22Rv1 (cell line): ENCODE measurements around the gene LONRF2.
"Not testable (repeated sequence)": the region's sequence is repeated elsewhere in the genome, so short reads cannot be mapped to it uniquely, and the experiment has no call there.

ENCODE experiments used
- H3K27ac ChIP-seq: fragments of 450-650 bp; 2 replicates; pipeline ENCODE4 v1.5.1; 2017
- ZFX ChIP-seq: fragments of 450-650 bp; IDR thresholded peaks from 2 replicates; pipeline ENCODE4 v1.6.1; 2017; ENCODE audit warnings: antibody characterized with exemption, borderline replicate concordance
- TF ChIP-seq, protein P1 (sequence below): fragments of 450-650 bp; IDR thresholded peaks from 2 replicates; pipeline ENCODE4 v1.5.1; 2017; ENCODE audit warnings: mild to moderate bottlenecking

LONRF2 gene

DNA sequence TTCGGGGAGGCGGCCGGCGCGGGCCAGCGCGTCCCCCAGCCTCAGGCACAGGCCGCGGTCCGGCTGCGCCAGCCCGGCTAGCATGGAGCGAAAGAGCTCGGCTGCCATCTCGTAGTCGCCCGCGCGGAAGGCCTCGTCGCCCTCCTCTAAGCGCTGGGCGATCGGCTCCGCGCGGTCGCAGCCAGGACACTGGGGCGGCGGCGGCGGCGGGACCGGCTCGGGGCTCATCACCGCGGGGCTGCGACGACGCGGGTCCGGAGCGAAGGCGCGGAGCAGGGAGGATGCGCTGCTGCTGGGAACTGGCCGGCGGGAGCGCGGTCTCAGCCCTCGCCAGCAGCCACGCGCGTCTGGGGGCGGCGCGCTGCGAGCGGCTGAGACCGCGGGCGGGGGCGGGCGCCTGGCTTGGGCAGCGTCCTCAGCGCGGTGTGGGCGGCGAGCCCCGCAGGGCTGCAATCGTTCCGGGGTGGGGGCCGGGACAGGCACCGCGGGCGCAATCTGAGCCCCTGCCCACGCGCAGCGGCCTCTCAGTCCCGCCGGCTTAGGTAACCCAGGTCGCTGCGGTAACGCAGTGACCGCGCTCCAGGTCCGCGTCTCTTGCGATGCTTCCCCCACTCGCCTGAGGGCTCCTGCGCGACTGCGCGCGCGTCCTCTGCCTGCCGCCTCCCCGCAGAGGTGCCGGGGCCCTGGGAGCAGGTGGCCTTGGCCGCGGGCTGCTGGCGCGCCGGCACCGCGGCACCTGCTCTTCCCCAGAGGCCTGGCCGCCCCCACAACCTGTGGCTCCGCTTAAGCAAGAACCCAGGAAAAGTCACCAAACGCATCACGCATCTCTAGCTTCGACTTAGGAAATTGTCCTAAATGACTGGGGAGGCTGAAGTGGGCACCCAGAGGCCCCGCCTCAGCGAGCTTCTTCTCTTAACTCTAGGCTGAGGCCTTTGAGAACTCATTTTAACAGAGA, at the start of gene LONRF2:
TSS of gene LONRF2 (minus strand) at position 636 of the 955 bp plus-strand sequence. CDS start at position 228, 408 bp downstream.
- TF ChIP-seq ZFX = no peak
- TF ChIP-seq, protein P1, sequence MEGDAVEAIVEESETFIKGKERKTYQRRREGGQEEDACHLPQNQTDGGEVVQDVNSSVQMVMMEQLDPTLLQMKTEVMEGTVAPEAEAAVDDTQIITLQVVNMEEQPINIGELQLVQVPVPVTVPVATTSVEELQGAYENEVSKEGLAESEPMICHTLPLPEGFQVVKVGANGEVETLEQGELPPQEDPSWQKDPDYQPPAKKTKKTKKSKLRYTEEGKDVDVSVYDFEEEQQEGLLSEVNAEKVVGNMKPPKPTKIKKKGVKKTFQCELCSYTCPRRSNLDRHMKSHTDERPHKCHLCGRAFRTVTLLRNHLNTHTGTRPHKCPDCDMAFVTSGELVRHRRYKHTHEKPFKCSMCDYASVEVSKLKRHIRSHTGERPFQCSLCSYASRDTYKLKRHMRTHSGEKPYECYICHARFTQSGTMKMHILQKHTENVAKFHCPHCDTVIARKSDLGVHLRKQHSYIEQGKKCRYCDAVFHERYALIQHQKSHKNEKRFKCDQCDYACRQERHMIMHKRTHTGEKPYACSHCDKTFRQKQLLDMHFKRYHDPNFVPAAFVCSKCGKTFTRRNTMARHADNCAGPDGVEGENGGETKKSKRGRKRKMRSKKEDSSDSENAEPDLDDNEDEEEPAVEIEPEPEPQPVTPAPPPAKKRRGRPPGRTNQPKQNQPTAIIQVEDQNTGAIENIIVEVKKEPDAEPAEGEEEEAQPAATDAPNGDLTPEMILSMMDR = no peak
- peak within 1 kb of the TSS; percentile 81 for H3K27ac ChIP-seq

GRCh38 chr2:100367163-100367562, 44.9 kb upstream of the LONRF2 start:
- H3K27ac ChIP-seq = no peak overlapping the region
- TF ChIP-seq ZFX = no peak
- TF ChIP-seq, protein P1 = no peak

DNA sequence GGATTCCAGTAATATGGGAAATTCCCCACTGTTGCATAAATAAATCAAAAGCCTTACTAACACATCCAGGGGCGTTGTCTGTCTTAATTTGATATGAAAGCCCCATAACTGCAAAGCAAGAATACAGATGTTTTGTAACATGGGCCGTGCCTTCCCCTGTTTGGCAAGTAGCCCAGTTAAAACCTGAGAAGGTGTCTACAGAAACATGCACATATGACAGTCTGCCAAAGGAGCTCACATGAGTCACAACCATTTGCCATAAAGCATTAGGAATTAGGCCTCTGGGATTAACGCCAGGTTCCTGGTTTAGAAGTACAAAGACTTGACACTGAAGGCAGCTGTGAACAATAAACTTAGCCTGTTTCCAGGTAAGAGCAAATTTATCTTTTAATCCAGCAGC, 43.1 kb upstream of the LONRF2 start:
- no peak overlapping the region for H3K27ac ChIP-seq
- no peak for TF ChIP-seq ZFX
- TF ChIP-seq, protein P1 = no peak

DNA sequence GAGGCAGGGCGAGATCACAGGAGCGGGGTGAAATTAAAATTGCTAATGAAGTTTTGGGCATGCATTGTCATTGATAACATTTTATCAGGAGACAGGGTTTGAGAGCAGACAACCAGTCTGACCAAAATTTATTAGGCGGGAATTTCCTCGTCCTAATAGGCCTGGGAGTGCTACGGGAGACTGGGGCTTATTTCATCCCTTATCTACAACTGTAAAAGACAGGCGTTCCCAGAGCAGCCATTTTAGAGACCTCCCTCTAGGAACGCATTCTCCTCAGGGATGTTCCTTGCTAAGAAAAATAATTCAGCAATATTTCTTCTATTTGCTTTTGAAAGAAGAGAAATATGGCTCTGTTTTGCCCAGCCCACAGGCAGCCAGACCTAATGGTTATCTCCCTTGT, 40.0 kb upstream of the LONRF2 start:
- H3K27ac ChIP-seq = not testable (repeated sequence)

GRCh38 chr2:100359576-100359975, 37.3 kb upstream of the LONRF2 start:
- no peak for TF ChIP-seq ZFX
- TF ChIP-seq, protein P1 = no peak
- no peak overlapping the region for H3K27ac ChIP-seq

- TF ChIP-seq, protein P1 = no peak
- no peak for TF ChIP-seq ZFX
- no peak overlapping the region for H3K27ac ChIP-seq
Observed at GRCh38 chr2:100358554-100358953, 36.3 kb upstream of the LONRF2 start.

GRCh38 chr2:100352521-100352920, 30.2 kb upstream of the LONRF2 start:
- H3K27ac ChIP-seq = no peak overlapping the region
- TF ChIP-seq, protein P1 = no peak
- TF ChIP-seq ZFX = no peak
